GM18951 (cell line): Measurements from ENCODE around the gene AGBL1.

Experiments used
- POLR2A ChIP-seq: IDR thresholded peaks from 4 replicates; pipeline ENCODE4 v1.6.1; 2011; ENCODE audit warnings: mild to moderate bottlenecking; ENCODE audit not compliant: insufficient read length, insufficient read depth; ENCODE audit errors: extremely low read depth
- in situ Hi-C: fragments of 300-500 bp; cut with MboI; formaldehyde crosslinking; loops from one replicate; pipeline ENCODE4 v1.12.0; 2022; ENCODE audit warnings: low sequenced_read_pairs, mixed read lengths, inconsistent platforms; ENCODE audit not compliant: unreplicated experiment

Gene AGBL1

GRCh38 chr15:86353213-86353612 is 273.5 kb downstream of the AGBL1 start:
- in situ Hi-C loops = no loop called here
- no peak for TF ChIP-seq POLR2A

GRCh38 chr15:86355361-86355760 is 275.7 kb downstream of the AGBL1 start:
- no peak for TF ChIP-seq POLR2A
- in situ Hi-C loops = no loop called here

- TF ChIP-seq POLR2A = no peak
- in situ Hi-C loops = no loop called here
These were observed 276.1 kb downstream of the AGBL1 start for GRCh38 chr15:86355801-86356200.

GRCh38 chr15:86362555-86362954 is 282.9 kb downstream of the AGBL1 start:
- TF ChIP-seq POLR2A = no peak
- in situ Hi-C loops = no loop called here

- in situ Hi-C loops = no loop called here
- TF ChIP-seq POLR2A = no peak
These were observed 293.5 kb downstream of the AGBL1 start for GRCh38 chr15:86373147-86373546.

- TF ChIP-seq POLR2A = no peak
- in situ Hi-C loops = no loop called here
These were observed 296.1 kb downstream of the AGBL1 start for GRCh38 chr15:86375733-86376280.

- TF ChIP-seq POLR2A = no peak
- in situ Hi-C loops = no loop called here
These were observed 298.2 kb downstream of the AGBL1 start for GRCh38 chr15:86377914-86378313.

- in situ Hi-C loops = no loop called here
- TF ChIP-seq POLR2A = no peak
These were observed 302.7 kb downstream of the AGBL1 start for GRCh38 chr15:86382341-86382740.

GRCh38 chr15:86383611-86384010 is 303.9 kb downstream of the AGBL1 start:
- TF ChIP-seq POLR2A = no peak
- in situ Hi-C loops = no loop called here

GRCh38 chr15:86384186-86384585 is 304.5 kb downstream of the AGBL1 start:
- in situ Hi-C loops = no loop called here
- no peak for TF ChIP-seq POLR2A

- in situ Hi-C loops = no loop called here
- TF ChIP-seq POLR2A = no peak
These were observed 312.6 kb downstream of the AGBL1 start for GRCh38 chr15:86392296-86392695.

GRCh38 chr15:86392874-86393273 is 313.2 kb downstream of the AGBL1 start:
- in situ Hi-C loops = no loop called here
- TF ChIP-seq POLR2A = no peak

GRCh38 chr15:86394866-86395265 is 315.2 kb downstream of the AGBL1 start:
- no peak for TF ChIP-seq POLR2A
- in situ Hi-C loops = no loop called here

GRCh38 chr15:86399041-86399954 is 319.6 kb downstream of the AGBL1 start:
- no peak for TF ChIP-seq POLR2A
- in situ Hi-C loops = no loop called here

GRCh38 chr15:86403221-86403620 is 323.6 kb downstream of the AGBL1 start:
- no peak for TF ChIP-seq POLR2A
- in situ Hi-C loops = no loop called here
